HG02870 (cell line): Measurements from ENCODE around the gene ZMYND19.
"Not testable (repeated sequence)": the region's sequence is repeated elsewhere in the genome, so short reads cannot be mapped to it uniquely, and the experiment has no call there.

Experiments used
- ATAC-seq: cut with Tn5 transposase; IDR thresholded peaks from one replicate; pipeline ENCODE4 v1.9.1; 2021; ENCODE audit warnings: mild to moderate bottlenecking, moderate library complexity; ENCODE audit not compliant: unreplicated experiment

The ZMYND19 gene

DNA sequence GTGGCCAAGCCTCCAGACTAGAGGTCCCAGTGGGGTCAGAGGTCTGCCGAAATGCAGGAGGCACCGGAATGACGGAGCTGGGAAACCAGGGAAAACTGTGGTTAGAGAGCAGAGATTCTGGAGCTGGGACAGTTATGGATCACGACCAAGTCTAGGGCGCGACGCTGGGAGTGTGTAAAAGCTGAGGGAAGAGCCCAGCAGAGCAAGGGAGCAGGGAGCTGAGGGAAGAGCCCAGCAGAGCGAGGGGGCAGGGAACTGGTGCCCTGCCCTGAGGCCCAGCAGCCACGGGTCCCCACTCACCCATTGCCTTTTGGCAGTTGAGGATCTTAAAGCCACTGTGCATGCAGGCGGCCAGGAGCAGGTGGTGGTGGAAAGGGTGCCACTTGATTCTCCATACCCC is 26.2 kb downstream of the ZMYND19 start:
- ATAC-seq = no peak

DNA sequence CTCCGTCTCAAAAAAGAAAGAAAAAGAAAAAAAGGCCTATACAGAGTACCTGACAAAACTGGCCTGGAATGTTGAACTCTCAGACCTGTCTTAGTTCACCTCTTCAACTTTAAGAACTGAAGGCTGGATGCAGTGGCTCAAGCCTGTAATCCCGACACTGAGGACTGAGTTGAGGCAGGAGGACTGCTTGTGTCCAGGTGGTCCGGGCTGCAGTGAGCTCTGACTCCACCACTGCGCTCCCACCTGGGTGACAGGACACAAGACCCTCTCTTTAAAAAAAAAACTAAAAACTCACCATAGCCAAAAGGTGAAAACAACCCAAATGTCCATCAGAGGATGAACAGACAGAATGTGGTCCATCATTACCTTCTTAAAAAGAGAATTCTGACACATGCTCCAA is 32.2 kb downstream of the ZMYND19 start:
- ATAC-seq = no peak

DNA sequence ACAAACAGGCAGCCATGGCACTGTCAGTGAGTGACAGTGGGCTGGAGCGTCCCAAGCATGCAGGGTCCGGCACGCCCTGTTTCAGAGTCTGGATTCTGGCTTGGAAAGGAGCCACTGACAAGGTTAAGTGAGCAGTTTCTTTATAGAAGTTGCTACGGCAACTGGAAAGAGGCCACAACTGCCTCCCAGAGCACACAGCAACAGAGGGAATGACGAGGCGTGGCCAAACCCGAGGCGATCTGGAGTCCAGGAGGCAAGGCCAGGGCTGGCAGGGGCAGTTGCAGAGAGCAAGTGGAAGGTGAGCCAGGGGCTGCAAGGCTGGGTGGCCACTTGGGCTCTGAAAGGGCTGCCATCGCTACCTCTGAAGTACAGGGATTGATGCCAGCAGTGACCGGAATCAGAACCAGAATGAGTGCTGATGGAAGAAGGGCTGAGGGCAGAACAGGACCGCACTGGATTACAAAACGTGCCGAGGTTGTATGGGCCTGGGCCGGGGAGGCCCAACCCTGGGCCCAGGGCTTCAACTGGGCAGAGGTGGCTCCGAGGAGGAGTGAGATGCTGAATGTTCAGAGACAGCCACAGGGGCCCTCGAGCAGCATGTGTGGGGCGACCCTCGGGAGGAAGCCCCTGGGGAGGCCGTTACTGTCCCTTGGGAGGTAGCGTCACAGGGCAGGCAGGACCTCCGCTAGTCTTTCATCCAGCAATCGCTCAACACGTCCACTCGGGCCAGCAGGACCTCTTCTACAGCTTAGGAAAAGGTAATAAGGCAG is 34.1 kb downstream of the ZMYND19 start:
- ATAC-seq = no peak

DNA sequence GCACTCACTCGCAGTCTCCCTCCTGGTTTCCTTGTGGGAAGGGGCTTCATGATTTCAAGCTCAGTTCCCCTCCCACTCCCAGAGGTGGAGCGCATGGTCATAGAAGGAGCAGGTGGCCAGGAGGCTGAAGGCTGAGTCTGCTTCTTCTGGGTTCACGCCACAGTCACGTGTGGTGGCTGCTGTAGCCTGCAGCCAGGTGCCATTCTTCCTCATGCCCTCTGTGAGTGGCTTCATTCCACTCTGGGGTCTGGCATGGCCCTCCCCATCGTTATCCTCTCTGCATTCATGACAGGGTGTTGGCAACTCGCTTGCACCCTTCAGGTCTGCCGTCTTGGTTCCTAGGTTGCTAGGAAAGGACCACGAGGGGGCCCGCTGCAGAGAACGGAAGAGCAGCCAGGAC is 35.1 kb downstream of the ZMYND19 start:
- no peak for ATAC-seq

DNA sequence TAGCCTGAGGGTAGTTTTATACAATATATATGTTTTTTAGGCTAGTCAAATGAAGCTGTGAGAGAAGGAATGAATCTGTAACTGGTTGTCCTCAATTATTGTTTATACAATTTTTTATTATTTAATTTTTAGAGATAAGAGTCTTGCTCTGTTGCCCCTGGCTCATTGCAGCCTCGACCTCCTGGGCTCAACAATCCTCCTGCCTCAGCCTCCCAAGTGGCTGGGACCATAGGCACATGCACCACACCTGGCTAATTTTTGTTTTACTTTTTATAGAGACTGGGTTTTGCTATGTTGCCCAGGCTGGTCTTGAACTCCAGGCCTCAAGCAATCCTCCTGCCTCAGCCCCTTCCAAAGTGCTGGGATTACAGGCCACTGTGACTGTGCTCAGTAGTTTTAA is 36.0 kb downstream of the ZMYND19 start:
- no peak for ATAC-seq

DNA sequence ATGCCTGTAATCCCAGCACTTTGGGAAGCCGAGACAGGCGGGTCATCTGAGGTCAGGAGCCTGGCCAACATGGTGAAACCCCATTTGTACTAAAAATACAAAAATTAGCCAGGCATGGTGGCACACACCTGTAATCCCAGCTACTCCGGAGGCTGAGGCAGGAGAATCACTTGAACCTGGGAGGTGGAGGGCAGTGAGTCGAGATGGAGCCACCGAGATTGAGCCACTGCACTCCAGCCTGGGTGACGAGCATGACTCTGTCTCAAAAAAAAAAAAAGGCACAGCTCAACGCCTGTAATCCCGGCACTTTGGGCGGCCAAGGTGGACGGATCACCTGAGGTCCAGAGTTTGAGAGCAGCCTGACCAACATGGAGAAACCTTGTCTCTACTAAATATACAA is 36.7 kb downstream of the ZMYND19 start:
- not testable (repeated sequence) for ATAC-seq

DNA sequence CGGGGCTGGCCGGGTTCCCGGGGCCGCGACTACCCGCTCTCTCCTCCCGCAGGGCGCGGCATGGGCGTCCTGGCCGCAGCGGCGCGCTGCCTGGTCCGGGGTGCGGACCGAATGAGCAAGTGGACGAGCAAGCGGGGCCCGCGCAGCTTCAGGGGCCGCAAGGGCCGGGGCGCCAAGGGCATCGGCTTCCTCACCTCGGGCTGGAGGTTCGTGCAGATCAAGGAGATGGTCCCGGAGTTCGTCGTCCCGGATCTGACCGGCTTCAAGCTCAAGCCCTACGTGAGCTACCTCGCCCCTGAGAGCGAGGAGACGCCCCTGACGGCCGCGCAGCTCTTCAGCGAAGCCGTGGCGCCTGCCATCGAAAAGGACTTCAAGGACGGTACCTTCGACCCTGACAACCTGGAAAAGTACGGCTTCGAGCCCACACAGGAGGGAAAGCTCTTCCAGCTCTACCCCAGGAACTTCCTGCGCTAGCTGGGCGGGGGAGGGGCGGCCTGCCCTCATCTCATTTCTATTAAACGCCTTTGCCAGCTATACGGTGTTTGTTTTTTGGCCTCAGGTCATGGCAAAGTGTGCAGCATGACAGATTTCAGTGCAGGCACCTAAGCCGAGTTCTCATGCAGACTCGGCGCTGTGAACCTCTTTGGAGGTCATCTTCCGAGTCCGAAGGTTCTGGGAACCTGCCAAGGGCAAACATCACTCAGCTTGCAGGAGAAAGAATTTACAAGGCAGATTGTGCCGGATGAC is 38.1 kb downstream of the ZMYND19 start:
- ATAC-seq = peak; percentile 25

DNA sequence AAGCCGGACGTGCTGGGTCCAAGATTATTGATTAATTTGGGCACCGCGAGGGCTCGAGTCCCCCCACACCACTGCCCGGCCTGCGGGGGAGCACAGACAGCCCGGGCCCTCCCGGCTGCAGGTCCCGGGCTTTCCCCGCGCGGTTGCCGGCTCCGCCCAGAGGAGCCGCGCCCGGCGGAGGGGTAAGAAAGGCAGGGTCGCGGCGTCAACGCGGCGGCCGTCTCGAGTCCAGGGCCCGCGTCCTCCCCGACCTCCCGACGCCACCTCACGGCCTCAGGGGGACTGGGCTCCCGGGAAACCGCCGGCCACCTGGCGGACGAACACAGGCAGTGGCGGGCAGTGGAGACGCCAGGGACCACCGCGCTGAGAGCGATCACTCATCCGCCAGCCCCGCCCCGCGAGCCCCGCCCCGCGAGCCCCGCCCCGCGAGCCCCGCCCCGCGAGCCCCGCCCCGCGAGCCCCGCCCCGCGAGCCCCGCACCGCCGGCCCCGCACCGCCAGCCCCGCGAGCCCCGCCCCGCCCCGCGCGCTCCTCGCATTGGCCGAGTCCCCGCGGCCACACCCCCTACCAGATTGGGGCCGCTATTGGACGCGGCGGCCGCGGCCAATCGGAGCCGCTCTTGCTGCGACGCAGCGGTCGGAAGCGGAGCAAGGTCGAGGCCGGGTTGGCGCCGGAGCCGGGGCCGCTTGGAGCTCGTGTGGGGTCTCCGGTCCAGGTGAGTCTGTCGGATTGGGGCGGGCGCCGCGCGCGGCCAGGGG is 38.9 kb downstream of the ZMYND19 start, which contains the start of gene MRPL41:
Gene MRPL41 (plus strand): TSS at position 616 of the 758 bp plus-strand sequence. CDS start 203 bp downstream, outside the sequence.
- ATAC-seq = peak; percentile 86

DNA sequence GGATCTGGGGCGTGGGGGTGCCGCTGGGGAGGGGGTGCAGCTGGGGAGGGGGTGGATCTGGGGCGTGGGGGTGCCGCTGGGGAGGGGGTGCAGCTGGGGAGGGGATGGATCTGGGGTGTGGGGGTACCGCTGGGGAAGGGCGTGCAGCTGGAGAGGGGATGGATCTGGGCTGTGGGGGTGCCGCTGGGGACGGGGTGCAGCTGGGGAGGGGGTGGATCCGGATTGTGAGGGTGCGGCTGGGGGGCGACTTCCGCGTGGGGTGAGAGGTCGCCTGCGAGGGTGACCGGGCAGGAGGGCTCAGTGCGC is 39.4 kb downstream of the ZMYND19 start:
- not testable (repeated sequence) for ATAC-seq

DNA sequence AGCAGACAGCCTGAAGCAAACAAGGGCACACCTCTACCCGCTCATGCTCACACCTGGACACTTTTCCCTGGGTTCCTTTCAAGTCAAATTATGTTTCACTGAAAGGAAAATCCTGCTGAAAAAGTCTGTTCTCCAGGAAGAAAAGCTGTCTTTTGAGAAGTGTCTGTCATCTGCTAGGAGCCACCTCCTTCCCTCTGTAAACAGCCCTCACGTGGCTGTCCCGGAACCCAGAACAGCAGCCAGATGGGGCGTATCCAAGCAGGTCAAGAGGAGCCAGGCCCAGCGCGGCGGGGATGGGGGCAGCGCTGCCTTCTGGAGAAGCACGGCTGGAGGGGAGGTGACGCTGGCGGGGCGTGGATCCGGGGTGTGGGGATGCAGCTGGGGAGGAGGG is 40.1 kb downstream of the ZMYND19 start, which contains the start of gene PNPLA7:
Gene PNPLA7 (minus strand): TSS at position 172 of the 391 bp plus-strand sequence. CDS start 205 bp downstream, outside the sequence.
- ATAC-seq = no peak

DNA sequence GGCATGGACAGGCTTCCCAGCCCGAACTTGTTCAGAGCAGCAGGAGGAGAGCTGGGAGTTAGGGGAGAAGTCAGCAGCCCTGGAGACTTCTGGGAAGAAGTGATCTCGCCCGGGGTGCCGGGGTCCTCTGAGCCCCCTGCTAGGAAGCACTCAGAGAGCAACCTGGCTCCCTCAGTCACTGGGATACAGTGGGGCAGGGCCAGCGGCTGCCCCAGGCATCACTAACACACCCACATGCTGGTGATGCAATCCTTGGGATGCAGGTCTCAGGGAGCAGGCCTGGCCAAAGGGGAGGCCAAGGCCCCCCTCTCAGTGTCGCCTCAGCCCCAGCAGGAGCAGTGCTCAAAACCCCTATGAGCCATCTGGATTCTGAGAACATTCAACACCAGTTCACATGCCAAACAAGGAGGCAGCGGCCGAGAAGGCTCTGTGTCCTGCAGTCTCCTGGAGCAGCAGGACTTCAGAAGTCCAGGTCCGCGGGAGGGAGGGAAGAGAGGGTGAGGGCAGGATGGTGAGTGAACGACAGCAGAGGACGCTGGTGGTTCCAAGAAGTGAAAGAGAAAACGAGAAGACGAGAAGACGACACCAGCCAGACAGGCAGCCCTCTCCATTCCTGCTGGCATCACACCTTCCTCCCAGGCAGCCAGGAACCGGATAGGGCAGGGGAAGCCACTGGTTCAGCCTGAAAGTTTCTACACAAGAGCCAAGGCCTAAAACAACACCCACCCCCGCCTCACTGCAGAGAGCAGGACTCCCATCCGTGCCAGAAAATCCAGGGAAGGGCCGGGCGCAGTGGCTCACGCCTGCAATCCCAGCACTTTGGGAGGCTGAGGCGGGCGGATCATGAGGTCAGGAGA is 42.4 kb downstream of the ZMYND19 start:
- no peak for ATAC-seq

DNA sequence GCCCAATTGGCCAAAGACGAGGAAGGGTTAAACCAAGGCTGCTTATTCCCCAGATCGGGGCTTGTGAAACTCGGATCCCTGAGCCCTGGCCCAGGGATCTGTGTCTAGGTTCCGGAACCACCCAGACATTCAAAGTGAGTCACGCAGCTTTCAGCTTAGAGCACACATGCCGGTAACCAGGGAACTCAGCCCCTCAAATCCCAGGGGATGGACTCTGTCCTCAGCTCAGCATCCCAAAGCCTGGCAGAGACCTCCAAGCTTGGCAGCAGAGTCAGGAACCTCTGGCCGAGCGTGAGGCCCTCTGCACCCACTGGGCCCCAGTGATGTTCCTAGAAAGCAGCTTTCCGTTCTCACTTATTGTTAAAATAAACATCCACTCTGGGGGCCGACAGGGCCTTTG is 45.2 kb downstream of the ZMYND19 start:
- no peak for ATAC-seq

DNA sequence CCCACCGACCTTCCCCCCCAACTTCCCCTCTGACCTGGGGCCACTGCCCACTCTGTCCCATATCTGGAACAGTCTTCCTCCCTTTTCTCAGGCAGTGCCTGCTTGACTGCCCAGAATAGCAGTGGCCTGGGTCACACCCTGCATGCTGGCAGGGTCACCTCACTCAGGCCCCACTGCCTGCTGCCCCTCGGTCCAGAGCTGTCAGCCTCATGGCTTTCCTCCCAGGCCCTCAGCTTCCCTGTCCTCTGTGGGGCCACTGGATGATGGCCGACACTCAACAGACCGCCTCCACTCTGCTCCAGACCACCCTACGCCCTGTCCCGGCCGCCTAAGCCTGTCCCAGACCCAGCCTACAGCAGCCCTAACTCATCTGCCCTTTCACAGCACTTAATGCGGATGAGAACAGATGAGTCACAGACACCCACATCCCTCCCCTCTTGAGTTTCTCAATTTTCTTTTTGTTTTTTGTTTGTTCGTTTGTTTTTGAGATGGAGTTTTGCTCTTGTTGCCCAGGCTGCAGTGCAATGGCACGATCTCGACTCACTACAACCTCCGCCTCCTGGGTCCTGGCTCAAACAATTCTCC is 46.0 kb downstream of the ZMYND19 start:
- no peak for ATAC-seq

DNA sequence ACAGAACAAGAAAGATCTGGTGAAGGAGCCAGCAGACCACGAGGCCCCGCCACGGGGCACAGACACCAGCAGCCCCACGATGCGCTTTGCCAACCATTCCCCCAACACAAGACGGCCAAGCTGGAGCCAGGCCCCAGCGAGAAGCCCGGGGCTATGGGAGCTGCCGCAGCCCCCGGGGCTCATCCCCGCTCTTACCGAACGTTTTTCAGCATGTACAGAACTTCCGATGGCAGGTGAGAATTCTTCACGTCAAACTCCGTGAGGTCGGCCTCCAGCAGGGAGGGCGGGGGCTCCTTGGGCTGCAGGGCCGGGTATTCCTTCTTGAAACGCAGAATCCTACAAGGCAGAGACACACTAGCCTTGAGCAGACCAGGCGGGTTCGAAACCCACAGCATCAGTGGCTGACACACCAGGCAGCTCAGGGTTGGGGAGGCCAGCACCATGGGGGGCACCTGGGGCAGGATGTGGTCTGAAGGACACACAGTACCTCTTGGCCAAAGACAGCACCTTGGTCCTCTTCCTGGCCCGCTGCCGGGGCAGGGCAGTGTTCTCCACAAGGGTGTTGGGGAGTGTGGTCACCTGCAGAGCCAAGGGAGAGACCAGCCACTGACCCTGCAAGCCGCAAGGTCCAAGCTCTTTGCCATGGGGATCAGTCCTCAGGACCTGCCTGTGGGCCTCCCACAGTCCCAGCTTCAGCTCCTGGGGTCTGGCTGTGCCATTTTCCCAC is 46.9 kb downstream of the ZMYND19 start:
- ATAC-seq = no peak

DNA sequence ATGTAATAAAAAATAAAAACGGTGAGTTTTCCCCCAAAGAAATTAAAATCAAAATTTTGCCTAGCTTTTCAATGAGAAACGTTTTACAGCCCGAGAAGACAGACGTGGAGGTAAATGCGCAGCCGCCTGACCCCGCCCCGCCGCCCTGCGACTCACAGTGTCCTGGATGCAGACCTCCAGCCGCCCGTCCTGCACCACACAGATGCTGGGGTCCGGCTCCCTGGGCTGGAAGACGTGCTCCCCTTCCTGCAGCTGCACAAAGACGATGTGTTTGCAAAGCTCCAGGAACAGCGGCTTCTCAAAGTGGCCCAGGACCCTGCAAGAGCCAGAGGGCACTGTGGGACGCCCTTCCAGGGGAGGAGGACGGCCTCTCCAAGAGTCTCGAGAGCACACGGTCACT is 47.8 kb downstream of the ZMYND19 start:
- no peak for ATAC-seq

DNA sequence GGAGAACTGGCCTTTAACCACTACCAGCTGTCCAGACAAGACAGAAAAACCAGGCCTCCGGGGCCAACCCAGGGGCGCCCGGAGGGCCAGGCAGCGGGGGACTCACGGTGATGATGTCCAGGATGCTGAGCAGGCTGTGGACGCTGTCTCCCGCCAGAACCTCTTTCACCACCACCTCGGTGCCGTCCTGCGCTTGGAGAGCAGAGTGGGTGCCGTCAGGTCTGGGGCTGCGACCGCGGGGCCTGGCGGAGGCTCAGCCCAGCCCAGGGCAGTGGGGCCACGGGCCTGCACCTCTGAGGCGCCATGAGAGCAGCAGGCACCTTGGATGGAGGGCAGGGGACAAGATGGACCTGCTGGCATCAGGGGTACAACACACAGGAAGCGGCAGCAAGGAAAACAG is 49.8 kb downstream of the ZMYND19 start:
- ATAC-seq = no peak

DNA sequence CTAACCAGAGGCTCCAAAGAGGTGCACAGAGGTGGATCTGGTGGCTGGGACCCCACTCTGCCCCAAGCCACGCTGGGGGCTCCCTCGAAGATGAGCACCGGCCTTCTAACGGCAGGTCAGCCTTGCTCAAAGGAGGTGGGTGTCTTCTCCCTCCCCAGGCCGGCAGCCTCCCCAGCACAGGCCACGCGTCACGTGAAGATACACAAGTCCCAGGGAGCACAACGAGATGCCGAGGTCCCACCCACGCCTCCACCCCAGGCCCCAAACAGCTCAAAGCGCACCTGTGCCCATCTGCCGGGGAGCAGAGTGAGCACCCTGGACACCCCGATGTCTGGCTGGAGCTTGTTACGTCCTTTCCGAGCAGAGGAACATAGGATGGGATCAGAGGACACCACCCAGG is 52.3 kb downstream of the ZMYND19 start:
- no peak for ATAC-seq

DNA sequence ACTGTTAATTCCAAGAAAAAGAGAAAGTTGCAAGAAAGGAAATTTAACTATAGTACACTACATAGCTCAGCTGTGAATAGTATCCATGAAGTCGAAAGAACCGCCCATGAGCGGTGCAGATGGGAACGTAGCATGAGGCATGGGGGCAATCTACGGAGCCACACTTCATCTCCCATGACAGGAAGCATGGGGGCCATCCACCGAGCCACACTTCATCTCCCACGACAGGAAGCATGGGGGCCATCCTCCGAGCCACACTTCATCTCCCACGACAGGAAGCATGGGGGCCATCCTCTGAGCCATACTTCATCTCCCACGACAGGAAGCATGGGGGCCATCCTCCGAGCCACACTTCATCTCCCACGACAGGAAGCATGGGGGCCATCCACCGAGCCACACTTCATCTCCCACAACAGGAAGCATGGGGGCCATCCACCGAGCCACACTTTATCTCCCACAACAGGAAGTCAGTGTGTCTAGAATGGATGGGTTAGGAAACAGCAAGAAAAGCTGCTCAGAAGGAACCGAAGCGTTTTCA is 53.6 kb downstream of the ZMYND19 start:
- ATAC-seq = not testable (repeated sequence)

DNA sequence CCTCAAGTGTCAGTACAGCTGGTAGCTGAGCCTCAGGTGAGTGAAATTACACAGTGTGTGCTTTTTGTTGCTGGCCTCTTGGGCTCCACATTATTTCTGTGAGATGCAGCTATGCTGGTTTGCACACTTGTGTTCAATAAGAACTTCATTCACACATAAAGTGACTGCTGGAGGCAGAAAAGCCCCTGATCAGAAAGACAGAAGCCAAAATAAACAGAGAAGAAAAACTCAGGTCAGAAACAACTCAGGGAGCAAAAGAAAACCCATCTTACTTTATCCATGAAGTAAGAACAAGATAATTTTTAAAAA is 55.2 kb downstream of the ZMYND19 start:
- ATAC-seq = no peak
